HEK293 (cell line): ENCODE results near the gene OR4D6.

Experiments used
- CTCF ChIA-PET: fragments of 350-600 bp; formaldehyde crosslinking; extraction: SDS; loops from one replicate; lab custom pipeline; 2021; ENCODE audit warnings: antibody characterized with exemption; lab: Yijun Ruan, JAX
- POLR2A ChIA-PET: fragments of 300-600 bp; formaldehyde crosslinking; extraction: SDS; loops from one replicate; lab custom pipeline; 2020; ENCODE audit warnings: antibody characterized with exemption, inconsistent platforms; lab: Yijun Ruan, JAX
- H3K27ac ChIP-seq: fragments of 200-500 bp; sonication (Bioruptor generic); 2 replicates; pipeline ENCODE4 v1.5.1; 2014; ENCODE audit warnings: low read depth, low read length, control low read depth, inconsistent platforms; ENCODE audit errors: extremely low read depth
- H3K36me3 ChIP-seq, 2 experiments: fragments of 200-500 bp in 1 of 2; sonication (Bioruptor generic) in 1 of 2; 1 replicate in 1 of 2; 2 replicates in 1 of 2; pipeline ENCODE4 v1.5.1; 2014 to 2017; ENCODE audit warnings: inconsistent platforms in 2 of 2, low read length in 2 of 2; ENCODE audit not compliant: control insufficient read depth in 2 of 2, insufficient read depth in 1 of 2
- H3K4me1 ChIP-seq: fragments of 200-500 bp; sonication (Bioruptor generic); 2 replicates; pipeline ENCODE4 v1.5.1; 2014; ENCODE audit warnings: mild to moderate bottlenecking, low read length, inconsistent platforms; ENCODE audit not compliant: control insufficient read depth, insufficient read depth
- H3K4me3 ChIP-seq: 2 replicates; pipeline ENCODE4 v1.5.1; 2011; ENCODE audit warnings: low read depth, mild to moderate bottlenecking, control low read depth, low read length, moderate library complexity
- H3K9me3 ChIP-seq: fragments of 200-500 bp; sonication (Bioruptor generic); 2 replicates; pipeline ENCODE4 v1.5.1; 2014; ENCODE audit warnings: low read depth, low read length, inconsistent platforms; ENCODE audit not compliant: control insufficient read depth, insufficient read depth
- HOXD13 ChIP-seq: sonication (generic); formaldehyde crosslinking; IDR thresholded peaks from 2 replicates; pipeline ENCODE4 v1.8.0; 2022; ENCODE audit warnings: missing genetic modification reagents, borderline replicate concordance
- PATZ1 ChIP-seq: fragments of 450-650 bp; formaldehyde crosslinking; IDR thresholded peaks from 2 replicates; pipeline ENCODE4 v1.5.1; 2016; ENCODE audit warnings: missing biosample characterization, missing genetic modification characterization
- SP2 ChIP-seq: fragments of 450-650 bp; formaldehyde crosslinking; IDR thresholded peaks from 2 replicates; pipeline ENCODE4 v1.5.1; 2016; ENCODE audit warnings: missing biosample characterization, missing genetic modification characterization
- ZBTB26 ChIP-seq: fragments of 450-650 bp; formaldehyde crosslinking; optimal IDR thresholded peaks from 2 replicates; pipeline ENCODE3; 2016; ENCODE audit warnings: missing biosample characterization, mild to moderate bottlenecking, missing genetic modification characterization
- ZBTB7A ChIP-seq: fragments of 450-650 bp; formaldehyde crosslinking; IDR thresholded peaks from 2 replicates; pipeline ENCODE4 v1.5.1; 2016; ENCODE audit warnings: low read depth, missing biosample characterization, missing genetic modification characterization
- ZFP37 ChIP-seq: fragments of 450-650 bp; formaldehyde crosslinking; IDR thresholded peaks from 2 replicates; pipeline ENCODE4 v1.5.1; 2016; ENCODE audit warnings: missing biosample characterization, missing genetic modification characterization
- ZNF157 ChIP-seq: fragments of 450-650 bp; formaldehyde crosslinking; IDR thresholded peaks from 2 replicates; pipeline ENCODE4 v1.5.1; 2016; ENCODE audit warnings: missing biosample characterization, missing genetic modification characterization
- ZNF174 ChIP-seq: fragments of 450-650 bp; formaldehyde crosslinking; IDR thresholded peaks from 2 replicates; pipeline ENCODE4 v1.5.0; 2017; ENCODE audit warnings: missing biosample characterization, mild to moderate bottlenecking, missing genetic modification characterization
- ZNF211 ChIP-seq: fragments of 450-650 bp; formaldehyde crosslinking; IDR thresholded peaks from 2 replicates; pipeline ENCODE4 v1.5.1; 2016; ENCODE audit warnings: low read depth, missing biosample characterization, missing genetic modification characterization
- ZNF24 ChIP-seq: fragments of 450-650 bp; formaldehyde crosslinking; IDR thresholded peaks from 2 replicates; pipeline ENCODE4 v1.5.1; 2016; ENCODE audit warnings: missing biosample characterization, missing genetic modification characterization
- ZNF248 ChIP-seq: fragments of 450-650 bp; formaldehyde crosslinking; IDR thresholded peaks from 2 replicates; pipeline ENCODE4 v1.5.1; 2017; ENCODE audit warnings: missing biosample characterization, missing genetic modification characterization
- ZNF311 ChIP-seq: fragments of 450-650 bp; formaldehyde crosslinking; IDR thresholded peaks from 2 replicates; pipeline ENCODE4 v1.5.1; 2017; ENCODE audit warnings: missing biosample characterization, missing genetic modification characterization, borderline replicate concordance
- ZNF391 ChIP-seq: fragments of 450-650 bp; formaldehyde crosslinking; IDR thresholded peaks from 2 replicates; pipeline ENCODE4 v1.5.1; 2016; ENCODE audit warnings: low read depth, missing biosample characterization, missing genetic modification characterization, borderline replicate concordance
- ZNF449 ChIP-seq: fragments of 450-650 bp; formaldehyde crosslinking; IDR thresholded peaks from 2 replicates; pipeline ENCODE4 v1.5.1; 2017; ENCODE audit warnings: missing biosample characterization, mild to moderate bottlenecking, missing genetic modification characterization, moderate library complexity
- ZNF514 ChIP-seq: fragments of 450-650 bp; formaldehyde crosslinking; IDR thresholded peaks from 2 replicates; pipeline ENCODE4 v1.5.1; 2016; ENCODE audit warnings: missing biosample characterization, missing genetic modification characterization
- ZNF521 ChIP-seq: fragments of 450-650 bp; formaldehyde crosslinking; IDR thresholded peaks from 2 replicates; pipeline ENCODE4 v1.5.1; 2017; ENCODE audit warnings: missing biosample characterization, mild to moderate bottlenecking, missing genetic modification characterization
- ZNF544 ChIP-seq: fragments of 450-650 bp; formaldehyde crosslinking; IDR thresholded peaks from 2 replicates; pipeline ENCODE4 v1.5.0; 2017; ENCODE audit warnings: missing biosample characterization, missing genetic modification characterization
- ZNF600 ChIP-seq: fragments of 450-650 bp; formaldehyde crosslinking; IDR thresholded peaks from 2 replicates; pipeline ENCODE4 v1.5.1; 2016; ENCODE audit warnings: missing biosample characterization, missing genetic modification characterization
- ZNF707 ChIP-seq: fragments of 450-650 bp; formaldehyde crosslinking; IDR thresholded peaks from 2 replicates; pipeline ENCODE4 v1.5.1; 2016; ENCODE audit warnings: missing biosample characterization, missing genetic modification characterization
- ZNF747 ChIP-seq: fragments of 450-650 bp; formaldehyde crosslinking; IDR thresholded peaks from 2 replicates; pipeline ENCODE4 v1.5.1; 2016; ENCODE audit warnings: missing biosample characterization, missing genetic modification characterization
- ZNF768 ChIP-seq: fragments of 450-650 bp; formaldehyde crosslinking; IDR thresholded peaks from 2 replicates; pipeline ENCODE4 v1.5.1; 2018; ENCODE audit warnings: missing biosample characterization, mild to moderate bottlenecking, missing genetic modification characterization
- ZSCAN16 ChIP-seq: fragments of 450-650 bp; formaldehyde crosslinking; IDR thresholded peaks from 2 replicates; pipeline ENCODE4 v1.5.1; 2016; ENCODE audit warnings: missing biosample characterization, missing genetic modification characterization
- TF ChIP-seq, protein P1 (sequence below): fragments of 450-650 bp; formaldehyde crosslinking; IDR thresholded peaks from 2 replicates; pipeline ENCODE4 v1.5.1; 2016; ENCODE audit warnings: missing biosample characterization, missing genetic modification characterization
- TF ChIP-seq, protein P2 (sequence below): fragments of 450-650 bp; formaldehyde crosslinking; conservative IDR thresholded peaks from 2 replicates; pipeline ENCODE4 v1.5.1; 2016; ENCODE audit warnings: low read depth, missing biosample characterization, missing genetic modification characterization

The OR4D6 gene

DNA sequence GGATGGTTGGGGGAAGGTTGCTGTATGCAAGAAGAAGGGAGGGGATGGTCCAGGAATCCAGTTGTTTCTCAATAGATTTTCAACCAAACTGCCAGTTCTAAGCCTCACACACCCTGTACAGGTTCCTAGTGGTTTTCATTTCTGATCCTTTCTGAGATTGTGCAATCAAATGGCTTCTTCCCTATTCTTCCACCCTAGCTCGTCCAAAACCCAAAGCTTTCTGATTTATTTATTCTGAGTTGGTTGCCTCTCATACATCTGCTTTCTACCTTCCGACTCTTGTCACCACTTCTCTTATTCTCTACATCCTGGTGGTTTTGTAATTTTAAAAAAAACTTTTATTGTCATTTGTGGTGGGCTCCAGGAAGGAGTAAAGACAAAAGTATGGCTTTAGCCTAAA lies 43.1 kb upstream of the OR4D6 start:
- no peaks in the 10 kb centered on the region for H3K4me1 ChIP-seq
- H3K4me3 ChIP-seq = no peak overlapping the region
- H3K27ac ChIP-seq = no peak overlapping the region
- no peaks in the 10 kb centered on the region for H3K36me3 ChIP-seq
- CTCF ChIA-PET = interaction anchor here (0.6 to 0.7 kb wide), 2 partner anchors 139 to 240 kb away, joined by 3 read pairs; no protein-coding TSS in a partner anchor
- TF ChIP-seq ZNF600 (tag by site-specific recombination) (no peak), ZNF707 (no peak), ZNF174 (tag by site-specific recombination) (no peak), ZNF521 (tag by site-specific recombination) (no peak), ZNF211 (tag by site-specific recombination) (no peak), ZNF747 (no peak), ZNF157 (no peak), ZBTB7A (tag by site-specific recombination) (no peak), SP2 (tag by site-specific recombination) (no peak), PATZ1 (tag by site-specific recombination) (no peak), ZFP37 (tag by site-specific recombination) (no peak)
- TF ChIP-seq, protein P1, sequence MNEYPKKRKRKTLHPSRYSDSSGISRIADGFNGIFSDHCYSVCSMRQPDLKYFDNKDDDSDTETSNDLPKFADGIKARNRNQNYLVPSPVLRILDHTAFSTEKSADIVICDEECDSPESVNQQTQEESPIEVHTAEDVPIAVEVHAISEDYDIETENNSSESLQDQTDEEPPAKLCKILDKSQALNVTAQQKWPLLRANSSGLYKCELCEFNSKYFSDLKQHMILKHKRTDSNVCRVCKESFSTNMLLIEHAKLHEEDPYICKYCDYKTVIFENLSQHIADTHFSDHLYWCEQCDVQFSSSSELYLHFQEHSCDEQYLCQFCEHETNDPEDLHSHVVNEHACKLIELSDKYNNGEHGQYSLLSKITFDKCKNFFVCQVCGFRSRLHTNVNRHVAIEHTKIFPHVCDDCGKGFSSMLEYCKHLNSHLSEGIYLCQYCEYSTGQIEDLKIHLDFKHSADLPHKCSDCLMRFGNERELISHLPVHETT = no peak
- TF ChIP-seq, protein P2, sequence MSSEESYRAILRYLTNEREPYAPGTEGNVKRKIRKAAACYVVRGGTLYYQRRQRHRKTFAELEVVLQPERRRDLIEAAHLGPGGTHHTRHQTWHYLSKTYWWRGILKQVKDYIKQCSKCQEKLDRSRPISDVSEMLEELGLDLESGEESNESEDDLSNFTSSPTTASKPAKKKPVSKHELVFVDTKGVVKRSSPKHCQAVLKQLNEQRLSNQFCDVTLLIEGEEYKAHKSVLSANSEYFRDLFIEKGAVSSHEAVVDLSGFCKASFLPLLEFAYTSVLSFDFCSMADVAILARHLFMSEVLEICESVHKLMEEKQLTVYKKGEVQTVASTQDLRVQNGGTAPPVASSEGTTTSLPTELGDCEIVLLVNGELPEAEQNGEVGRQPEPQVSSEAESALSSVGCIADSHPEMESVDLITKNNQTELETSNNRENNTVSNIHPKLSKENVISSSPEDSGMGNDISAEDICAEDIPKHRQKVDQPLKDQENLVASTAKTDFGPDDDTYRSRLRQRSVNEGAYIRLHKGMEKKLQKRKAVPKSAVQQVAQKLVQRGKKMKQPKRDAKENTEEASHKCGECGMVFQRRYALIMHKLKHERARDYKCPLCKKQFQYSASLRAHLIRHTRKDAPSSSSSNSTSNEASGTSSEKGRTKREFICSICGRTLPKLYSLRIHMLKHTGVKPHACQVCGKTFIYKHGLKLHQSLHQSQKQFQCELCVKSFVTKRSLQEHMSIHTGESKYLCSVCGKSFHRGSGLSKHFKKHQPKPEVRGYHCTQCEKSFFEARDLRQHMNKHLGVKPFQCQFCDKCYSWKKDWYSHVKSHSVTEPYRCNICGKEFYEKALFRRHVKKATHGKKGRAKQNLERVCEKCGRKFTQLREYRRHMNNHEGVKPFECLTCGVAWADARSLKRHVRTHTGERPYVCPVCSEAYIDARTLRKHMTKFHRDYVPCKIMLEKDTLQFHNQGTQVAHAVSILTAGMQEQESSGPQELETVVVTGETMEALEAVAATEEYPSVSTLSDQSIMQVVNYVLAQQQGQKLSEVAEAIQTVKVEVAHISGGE (tag by site-specific recombination) = no peak
- POLR2A ChIA-PET = no interaction called here
- H3K9me3 ChIP-seq = no peaks in the 10 kb centered on the region

DNA sequence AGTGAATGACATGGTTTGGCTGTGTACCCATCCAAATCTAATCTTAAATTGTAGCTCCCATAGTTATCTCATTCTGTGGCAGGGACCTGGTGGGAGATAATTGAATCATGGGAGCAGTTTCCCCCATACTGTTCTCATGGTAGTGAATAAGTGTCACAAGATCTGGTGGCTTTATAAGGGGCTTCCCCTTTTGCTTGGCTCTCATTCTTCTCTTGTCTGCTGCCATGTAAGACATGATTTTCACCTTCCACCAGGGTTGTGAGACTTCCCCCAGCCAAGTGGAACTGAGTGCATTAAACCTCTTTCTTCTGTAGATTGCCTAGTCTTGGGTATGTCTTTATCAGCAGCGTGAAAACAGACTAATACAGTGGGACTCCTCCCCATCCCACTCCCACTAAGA lies 41.6 kb upstream of the OR4D6 start:
- no peak for TF ChIP-seq ZNF391 (tag by site-specific recombination)
- ChIA-PET POLR2A (no interaction called here), CTCF (interaction anchor here (1.9 kb wide), 1 partner anchor 15 kb away, joined by 4 read pairs; no protein-coding TSS in a partner anchor)
- no peak overlapping the region for H3K4me3 ChIP-seq
- H3K27ac ChIP-seq = no peak overlapping the region
- H3K9me3 ChIP-seq = no peaks in the 10 kb centered on the region
- no peaks in the 10 kb centered on the region for H3K4me1 ChIP-seq
- no peaks in the 10 kb centered on the region for H3K36me3 ChIP-seq

- CTCF ChIA-PET = no interaction called here
- no peaks in the 10 kb centered on the region for H3K4me1 ChIP-seq
- H3K4me3 ChIP-seq = no peak overlapping the region
- H3K36me3 ChIP-seq = no peaks in the 10 kb centered on the region
- POLR2A ChIA-PET = no interaction called here
- H3K9me3 ChIP-seq = no peaks in the 10 kb centered on the region
- H3K27ac ChIP-seq = no peak overlapping the region
- TF ChIP-seq ZNF311 (tag by site-specific recombination) (no peak), ZNF514 (tag by site-specific recombination) (no peak), ZNF24 (tag by site-specific recombination) (no peak), ZNF449 (tag by site-specific recombination) (no peak), ZNF248 (no peak), HOXD13 (CRISPR knock-in tag) (no peak), ZSCAN16 (tag by site-specific recombination) (no peak), ZNF768 (tag by site-specific recombination) (no peak), ZNF544 (tag by site-specific recombination) (no peak), ZBTB26 (tag by site-specific recombination) (no peak), ZNF391 (tag by site-specific recombination) (no peak)
Measured at GRCh38 chr11:59416613-59417012, 40.1 kb upstream of the OR4D6 start.
